Endodermal cell (in vitro differentiated cells): ENCODE measurements around the gene TMEM267. TPM values are rescaled to one million over a fixed set of nuclear protein-coding genes. Genes with fewer than 3 reads are reported as not detected.
"Not testable (repeated sequence)": the region's sequence is repeated elsewhere in the genome, so short reads cannot be mapped to it uniquely, and the experiment has no call there.

Source experiments
- DNase-seq: peaks from one replicate; pipeline ENCODE4 v3.0.0-alpha.2; 2017
- H3K27ac ChIP-seq: 2 replicates; pipeline ENCODE4 v1.5.1; 2013; ENCODE audit warnings: mild to moderate bottlenecking, low read depth, low read length, moderate library complexity
- H3K27me3 ChIP-seq: 2 replicates; pipeline ENCODE4 v1.6.1; 2013; ENCODE audit warnings: mild to moderate bottlenecking, low read length, moderate library complexity; ENCODE audit not compliant: insufficient read depth, control insufficient read depth, poor library complexity, severe bottlenecking
- H3K36me3 ChIP-seq: 2 replicates; pipeline ENCODE4 v1.7.0; 2013; ENCODE audit warnings: mild to moderate bottlenecking, low read length, moderate library complexity; ENCODE audit not compliant: control insufficient read depth, insufficient read depth
- H3K4me1 ChIP-seq: one replicate; pipeline ENCODE4 v1.7.0; 2013; ENCODE audit warnings: low read length; ENCODE audit not compliant: control insufficient read depth, insufficient read depth
- H3K4me3 ChIP-seq: 2 replicates; pipeline ENCODE4 v1.5.1; 2013; ENCODE audit warnings: mild to moderate bottlenecking, low read length, moderate library complexity
- H3K9ac ChIP-seq: 2 replicates; pipeline ENCODE4 v1.6.1; 2013; ENCODE audit warnings: mild to moderate bottlenecking, low read length, moderate library complexity; ENCODE audit not compliant: poor library complexity, severe bottlenecking; ENCODE audit errors: extremely low read depth
- H3K9me3 ChIP-seq: 2 replicates; pipeline ENCODE4 v1.6.1; 2013; ENCODE audit warnings: mild to moderate bottlenecking, low read length, moderate library complexity; ENCODE audit not compliant: control insufficient read depth
- H3K27ac Mint-ChIP-seq: 2 replicates; pipeline ENCODE4 v1.8.0; 2020; ENCODE audit warnings: mixed read lengths
- H3K27me3 Mint-ChIP-seq: 2 replicates; pipeline ENCODE4 v1.8.0; 2021; ENCODE audit warnings: mild to moderate bottlenecking, mixed read lengths; ENCODE audit not compliant: insufficient read depth
- H3K36me3 Mint-ChIP-seq: 2 replicates; pipeline ENCODE4 v1.8.0; 2020; ENCODE audit warnings: low read depth, mixed read lengths
- H3K4me1 Mint-ChIP-seq: 2 replicates; pipeline ENCODE4 v1.8.0; 2020; ENCODE audit warnings: mixed read lengths
- H3K4me3 Mint-ChIP-seq: 2 replicates; pipeline ENCODE4 v1.8.0; 2020; ENCODE audit warnings: mild to moderate bottlenecking, moderate library complexity, mixed read lengths
- H3K9me3 Mint-ChIP-seq: 2 replicates; pipeline ENCODE4 v1.8.0; 2020; ENCODE audit warnings: mild to moderate bottlenecking, mixed read lengths
- WGBS, 2 experiments: methylation state at CpG; one replicate each; pipeline versions ENCODE4 v1.1.5 to v1.1.7; 2013; ENCODE audit warnings: missing lambda C conversion rate in 2 of 2, mixed read lengths in 1 of 2; ENCODE audit not compliant: insufficient coverage in 1 of 2, insufficient read length in 1 of 2; 5-methylcytosine and 5-hydroxymethylcytosine counted together
- total RNA-seq, 2 donors: library from RNA; stranded (reverse); fragmentation: NEBNext Ultra II Directional in 1 of 2; extraction: Animal tissue kit (Norgen Biotek cat#: 25700) in 1 of 2; gene quantifications; 2 replicates in 1 of 2; 3 replicates in 1 of 2; pipeline ENCODE4 v1.2.1, GENCODE V29; 2021
- TF ChIP-seq, protein P1 (sequence below): fragments of 200-600 bp; sonication (generic); conservative IDR thresholded peaks from 2 replicates; pipeline ENCODE4 v1.5.0; 2021; ENCODE audit warnings: antibody characterized with exemption, mild to moderate bottlenecking

TMEM267 gene
- total RNA-seq, 2 donors from 2014 or later: 8.3 to 8.9 TPM

DNA sequence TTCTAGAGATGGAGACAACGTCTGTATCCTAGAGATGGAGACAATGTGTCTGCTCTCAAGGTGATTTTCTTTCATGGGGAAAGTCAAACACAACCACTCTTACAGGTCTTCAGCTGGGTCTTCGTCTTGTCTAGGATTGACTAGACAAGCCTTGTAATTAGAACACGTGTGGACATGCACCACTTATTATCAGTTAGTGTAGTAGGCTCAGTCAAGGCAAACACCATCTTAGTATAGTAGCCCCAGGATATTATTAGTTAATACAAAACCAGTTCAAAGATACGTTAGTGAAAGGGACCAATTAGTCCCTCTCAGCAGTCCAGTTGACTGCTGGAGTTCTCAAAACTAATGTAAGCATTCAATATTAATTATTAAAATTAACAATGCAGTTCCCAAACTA, 56.4 kb downstream of the TMEM267 start:
- H3K9me3 Mint-ChIP-seq: peaks cover 13% of the 10 kb centered on the region
- H3K4me3 Mint-ChIP-seq: no peak overlapping the region
- no peaks in the 10 kb centered on the region for H3K36me3 ChIP-seq
- no peaks in the 10 kb centered on the region for H3K27me3 ChIP-seq
- H3K4me1 ChIP-seq: peaks cover 2% of the 10 kb centered on the region
- 97 to 100% methylated on average over 1 to 4 of the region's 4 CpGs for WGBS, 2 experiments
- H3K27me3 Mint-ChIP-seq: no peaks in the 10 kb centered on the region
- TF ChIP-seq, protein P1, sequence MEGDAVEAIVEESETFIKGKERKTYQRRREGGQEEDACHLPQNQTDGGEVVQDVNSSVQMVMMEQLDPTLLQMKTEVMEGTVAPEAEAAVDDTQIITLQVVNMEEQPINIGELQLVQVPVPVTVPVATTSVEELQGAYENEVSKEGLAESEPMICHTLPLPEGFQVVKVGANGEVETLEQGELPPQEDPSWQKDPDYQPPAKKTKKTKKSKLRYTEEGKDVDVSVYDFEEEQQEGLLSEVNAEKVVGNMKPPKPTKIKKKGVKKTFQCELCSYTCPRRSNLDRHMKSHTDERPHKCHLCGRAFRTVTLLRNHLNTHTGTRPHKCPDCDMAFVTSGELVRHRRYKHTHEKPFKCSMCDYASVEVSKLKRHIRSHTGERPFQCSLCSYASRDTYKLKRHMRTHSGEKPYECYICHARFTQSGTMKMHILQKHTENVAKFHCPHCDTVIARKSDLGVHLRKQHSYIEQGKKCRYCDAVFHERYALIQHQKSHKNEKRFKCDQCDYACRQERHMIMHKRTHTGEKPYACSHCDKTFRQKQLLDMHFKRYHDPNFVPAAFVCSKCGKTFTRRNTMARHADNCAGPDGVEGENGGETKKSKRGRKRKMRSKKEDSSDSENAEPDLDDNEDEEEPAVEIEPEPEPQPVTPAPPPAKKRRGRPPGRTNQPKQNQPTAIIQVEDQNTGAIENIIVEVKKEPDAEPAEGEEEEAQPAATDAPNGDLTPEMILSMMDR: no peak
- H3K27ac Mint-ChIP-seq: no peak overlapping the region
- H3K9ac ChIP-seq: no peak overlapping the region
- H3K36me3 Mint-ChIP-seq: peaks cover 2% of the 10 kb centered on the region
- no peak overlapping the region for H3K27ac ChIP-seq
- no peak overlapping the region for H3K4me3 ChIP-seq
- no peak for DNase-seq
- peaks cover 12% of the 10 kb centered on the region for H3K9me3 ChIP-seq
- peaks cover 14% of the 10 kb centered on the region for H3K4me1 Mint-ChIP-seq

DNA sequence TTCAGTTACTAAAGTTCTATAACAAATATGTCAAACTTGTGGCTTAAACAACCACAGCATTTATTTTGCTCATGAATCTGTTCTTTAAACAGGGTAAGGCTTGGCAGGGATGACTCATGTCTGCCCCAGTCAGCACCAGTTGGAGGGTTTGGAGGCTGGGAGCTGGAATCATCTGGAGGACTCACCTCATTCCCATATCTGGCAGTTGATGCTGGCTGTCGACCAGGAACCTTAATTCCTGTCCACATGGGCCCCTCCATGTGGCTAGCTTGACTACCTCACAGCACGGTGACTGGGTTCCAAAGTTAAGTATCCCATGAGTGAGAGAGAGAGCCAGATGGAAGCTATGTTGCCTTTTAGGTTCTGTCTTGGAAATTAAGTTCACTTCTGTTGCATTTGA, 57.7 kb downstream of the TMEM267 start:
- Mint-ChIP-seq H3K27ac (no peak overlapping the region), H3K4me1 (peaks cover 12% of the 10 kb centered on the region), H3K27me3 (no peaks in the 10 kb centered on the region), H3K4me3 (no peak overlapping the region), H3K9me3 (peaks cover 13% of the 10 kb centered on the region), H3K36me3 (peaks cover 2% of the 10 kb centered on the region)
- Histone ChIP-seq H3K4me1 (no peaks in the 10 kb centered on the region), H3K4me3 (no peak overlapping the region), H3K27me3 (no peaks in the 10 kb centered on the region), H3K27ac (no peak overlapping the region), H3K36me3 (no peaks in the 10 kb centered on the region), H3K9me3 (peaks cover 12% of the 10 kb centered on the region), H3K9ac (no peak overlapping the region)
- DNase-seq: no peak
- WGBS, 2 experiments: 86 to 92% methylated on average over 2 of the region's 2 CpGs
- TF ChIP-seq, protein P1: no peak

DNA sequence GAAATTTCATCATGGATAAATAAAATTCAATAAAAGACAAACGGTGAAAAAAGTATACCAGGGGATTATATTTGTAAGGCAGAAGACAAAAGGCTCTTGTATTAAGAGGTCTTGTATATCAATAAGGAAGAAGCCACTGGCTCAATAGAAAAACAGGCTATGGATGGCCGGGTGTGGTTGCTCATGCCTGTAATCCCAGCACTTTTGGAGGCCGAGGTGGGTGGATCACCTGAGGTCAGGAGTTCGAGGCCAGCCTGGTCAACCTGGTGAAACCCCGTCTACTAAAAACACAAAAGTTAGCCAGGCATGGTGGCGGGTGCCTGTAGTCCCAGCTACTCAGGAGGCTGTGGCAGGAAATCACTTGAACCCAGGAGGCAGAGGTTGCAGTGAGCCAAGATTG, 60.6 kb downstream of the TMEM267 start:
- H3K9ac ChIP-seq, H3K36me3 ChIP-seq, H3K4me1 ChIP-seq, H3K27me3 Mint-ChIP-seq, H3K36me3 Mint-ChIP-seq, H3K27me3 ChIP-seq, DNase-seq, H3K4me3 Mint-ChIP-seq, H3K4me3 ChIP-seq, H3K27ac ChIP-seq, H3K27ac Mint-ChIP-seq: not testable (repeated sequence)
- 93 to 94% methylated on average over 5 to 6 of the region's 6 CpGs for WGBS, 2 experiments
- Mint-ChIP-seq H3K9me3 (peaks cover 13% of the 10 kb centered on the region), H3K4me1 (peaks cover 11% of the 10 kb centered on the region)
- peaks cover 12% of the 10 kb centered on the region for H3K9me3 ChIP-seq

- H3K4me3 ChIP-seq: no peak overlapping the region
- Mint-ChIP-seq H3K27me3 (no peaks in the 10 kb centered on the region), H3K4me3 (no peak overlapping the region), H3K9me3 (peaks cover 11% of the 10 kb centered on the region), H3K36me3 (peaks cover 2% of the 10 kb centered on the region), H3K27ac (no peak overlapping the region), H3K4me1 (peaks cover 9% of the 10 kb centered on the region)
- WGBS, 2 experiments: 73 to 86% methylated on average over 1 to 2 of the region's 2 CpGs
- no peaks in the 10 kb centered on the region for H3K36me3 ChIP-seq
- H3K27me3 ChIP-seq: no peaks in the 10 kb centered on the region
- TF ChIP-seq, protein P1: no peak
- H3K27ac ChIP-seq: no peak overlapping the region
- no peak for DNase-seq
- H3K9me3 ChIP-seq: peaks cover 11% of the 10 kb centered on the region
- H3K9ac ChIP-seq: no peak overlapping the region
- no peaks in the 10 kb centered on the region for H3K4me1 ChIP-seq
Measured at GRCh38 chr5:43422143-43422542, 61.5 kb downstream of the TMEM267 start.
